Calu3 (cell line): ENCODE measurements around the gene HMGN5. TPM values are rescaled to one million over a fixed set of nuclear protein-coding genes. Genes with fewer than 3 reads are reported as not detected.

Experiments
- BruUV-seq: library from RNA; stranded (reverse); fragments of 400-500 nt; replicated peaks from 2 replicates; lab custom pipeline; 2021; lab: Mats Ljungman, UMichigan
- CTCF ChIA-PET: fragments of 300-600 bp; sonication (Branson Sonifier 250); formaldehyde crosslinking; loops from one replicate; lab custom pipeline; 2022; ENCODE audit warnings: antibody characterized with exemption; lab: Charles Lee
- DNase-seq: peaks from one replicate; pipeline ENCODE4 v3.0.0; 2022
- H3K27ac Mint-ChIP-seq: one replicate; pipeline ENCODE4 v1.8.0; 2022; ENCODE audit warnings: mixed read lengths; ENCODE audit not compliant: unreplicated experiment
- H3K27me3 Mint-ChIP-seq: one replicate; pipeline ENCODE4 v1.8.0; 2022; ENCODE audit warnings: mixed read lengths; ENCODE audit not compliant: unreplicated experiment
- H3K36me3 Mint-ChIP-seq: one replicate; pipeline ENCODE4 v1.8.0; 2022; ENCODE audit warnings: mild to moderate bottlenecking, moderate library complexity, mixed read lengths; ENCODE audit not compliant: insufficient read depth, unreplicated experiment
- H3K4me1 Mint-ChIP-seq: one replicate; pipeline ENCODE4 v1.8.0; 2022; ENCODE audit warnings: mild to moderate bottlenecking, low read depth, mixed read lengths; ENCODE audit not compliant: unreplicated experiment
- H3K4me3 Mint-ChIP-seq: one replicate; pipeline ENCODE4 v1.8.0; 2022; ENCODE audit warnings: mild to moderate bottlenecking, low read depth, moderate library complexity, mixed read lengths; ENCODE audit not compliant: unreplicated experiment
- H3K9me3 Mint-ChIP-seq: one replicate; pipeline ENCODE4 v1.8.0; 2022; ENCODE audit warnings: low read depth, mixed read lengths; ENCODE audit not compliant: unreplicated experiment
- CTCF ChIP-seq: fragments of 200-600 bp; IDR thresholded peaks from one replicate; pipeline ENCODE4 v1.8.0; 2022; ENCODE audit warnings: antibody characterized with exemption; ENCODE audit not compliant: unreplicated experiment
- intact Hi-C: fragments of 100-400 bp; cut with micrococcal nuclease; formaldehyde crosslinking; loops from one replicate; pipeline ENCODE4 v1.10.0; 2022; ENCODE audit not compliant: unreplicated experiment
- total RNA-seq: library from RNA; stranded (reverse); gene quantifications from 2 replicates; pipeline ENCODE4 v1.2.3, GENCODE V29; 2022

HMGN5 gene
- total RNA-seq, 1 experiment from 2014 or later = 14.4 TPM

- no peak overlapping the region for H3K27ac Mint-ChIP-seq
- no peak overlapping the region for H3K4me3 Mint-ChIP-seq
- H3K4me1 Mint-ChIP-seq = no peaks in the 10 kb centered on the region
- peaks cover 3% of the 10 kb centered on the region for H3K9me3 Mint-ChIP-seq
- H3K36me3 Mint-ChIP-seq = no peaks in the 10 kb centered on the region
- TF ChIP-seq CTCF = peak; percentile 45
- CTCF ChIA-PET = interaction anchor here (1.0 to 1.1 kb wide), 2 partner anchors 69 to 181 kb away, joined by 3 read pairs; no protein-coding TSS in a partner anchor
- no peaks in the 10 kb centered on the region for H3K27me3 Mint-ChIP-seq
- DNase-seq = peak; percentile 50
- intact Hi-C loops = no loop called here
- BruUV-seq = no TSS peak
Measured at GRCh38 chrX:81195712-81196111, 6.0 kb downstream of the HMGN5 start.

- Mint-ChIP-seq H3K9me3 (peaks cover 3% of the 10 kb centered on the region), H3K4me1 (no peaks in the 10 kb centered on the region), H3K27ac (no peak overlapping the region), H3K4me3 (no peak overlapping the region), H3K36me3 (no peaks in the 10 kb centered on the region), H3K27me3 (no peaks in the 10 kb centered on the region)
- DNase-seq = no peak
- BruUV-seq = no TSS peak
- intact Hi-C loops = no loop called here
- TF ChIP-seq CTCF = no peak
- CTCF ChIA-PET = interaction anchor here (1.0 to 1.1 kb wide), 2 partner anchors 68 to 182 kb away, joined by 3 read pairs; no protein-coding TSS in a partner anchor
Measured at GRCh38 chrX:81195259-81195658, 6.5 kb downstream of the HMGN5 start.

GRCh38 chrX:81174286-81174685, 27.4 kb downstream of the HMGN5 start:
- H3K27ac Mint-ChIP-seq = no peak overlapping the region
- no peaks in the 10 kb centered on the region for H3K36me3 Mint-ChIP-seq
- no peak for TF ChIP-seq CTCF
- H3K27me3 Mint-ChIP-seq = no peaks in the 10 kb centered on the region
- peaks cover 3% of the 10 kb centered on the region for H3K9me3 Mint-ChIP-seq
- no peaks in the 10 kb centered on the region for H3K4me1 Mint-ChIP-seq
- no peak overlapping the region for H3K4me3 Mint-ChIP-seq
- intact Hi-C loops = loop anchor here (1.0 to 10.0 kb wide), 3 partner anchors 203 to 299 kb away; no protein-coding TSS in a partner anchor
- BruUV-seq = no TSS peak
- no peak for DNase-seq
- CTCF ChIA-PET = no interaction called here

DNA sequence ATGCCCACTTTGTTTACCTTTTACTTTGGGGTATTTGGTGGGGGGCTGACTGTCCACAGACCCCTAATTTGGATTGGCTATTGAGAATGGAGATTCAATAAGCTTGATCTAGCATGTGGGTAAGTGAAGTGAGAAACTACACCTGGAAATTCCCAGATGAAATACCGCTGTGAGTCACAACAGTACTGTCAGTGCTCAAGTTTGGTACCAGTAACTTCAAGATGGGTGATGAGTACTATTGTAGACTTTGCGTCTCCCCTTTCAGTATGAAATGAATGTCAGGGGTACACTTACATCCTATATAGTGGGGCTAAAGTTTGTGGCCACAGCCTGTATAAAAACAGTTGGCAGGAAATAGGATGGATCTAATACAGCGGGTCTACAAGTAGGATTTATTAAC, 33.3 kb downstream of the HMGN5 start:
- H3K27ac Mint-ChIP-seq = no peak overlapping the region
- H3K4me1 Mint-ChIP-seq = no peaks in the 10 kb centered on the region
- CTCF ChIA-PET = no interaction called here
- BruUV-seq = no TSS peak
- DNase-seq = no peak
- no peaks in the 10 kb centered on the region for H3K27me3 Mint-ChIP-seq
- intact Hi-C loops = no loop called here
- no peaks in the 10 kb centered on the region for H3K36me3 Mint-ChIP-seq
- no peak overlapping the region for H3K4me3 Mint-ChIP-seq
- H3K9me3 Mint-ChIP-seq = no peaks in the 10 kb centered on the region
- no peak for TF ChIP-seq CTCF
